Embryonic facial prominence (tissue), 1 donor: ENCODE measurements around the gene SYNE3.

ENCODE experiments used
- DNase-seq: peaks from one replicate; pipeline ENCODE4 v3.0.0-alpha.2; 2016; ENCODE audit errors: extremely low spot score

SYNE3 gene

DNA sequence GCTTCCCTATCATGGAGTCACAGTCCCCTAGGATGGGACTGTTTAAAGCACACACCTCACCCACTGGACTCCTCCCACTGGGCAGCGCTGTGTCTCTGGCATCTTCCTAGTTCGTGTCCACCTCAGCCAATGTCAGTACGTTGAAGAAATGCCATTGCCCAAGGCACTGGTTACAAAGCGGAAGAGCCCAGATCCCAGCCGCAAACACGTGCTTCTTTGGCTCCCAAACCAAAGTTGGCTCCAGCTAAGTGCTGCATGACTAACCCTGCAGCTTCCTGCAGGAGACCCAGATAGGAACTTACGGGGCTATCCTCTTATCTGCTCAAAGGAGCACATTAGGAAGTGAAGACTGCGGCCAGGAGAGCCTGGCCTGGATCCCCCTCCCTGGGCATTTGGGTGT lies 9.3 kb downstream of the SYNE3 start:
- no peak for DNase-seq

DNA sequence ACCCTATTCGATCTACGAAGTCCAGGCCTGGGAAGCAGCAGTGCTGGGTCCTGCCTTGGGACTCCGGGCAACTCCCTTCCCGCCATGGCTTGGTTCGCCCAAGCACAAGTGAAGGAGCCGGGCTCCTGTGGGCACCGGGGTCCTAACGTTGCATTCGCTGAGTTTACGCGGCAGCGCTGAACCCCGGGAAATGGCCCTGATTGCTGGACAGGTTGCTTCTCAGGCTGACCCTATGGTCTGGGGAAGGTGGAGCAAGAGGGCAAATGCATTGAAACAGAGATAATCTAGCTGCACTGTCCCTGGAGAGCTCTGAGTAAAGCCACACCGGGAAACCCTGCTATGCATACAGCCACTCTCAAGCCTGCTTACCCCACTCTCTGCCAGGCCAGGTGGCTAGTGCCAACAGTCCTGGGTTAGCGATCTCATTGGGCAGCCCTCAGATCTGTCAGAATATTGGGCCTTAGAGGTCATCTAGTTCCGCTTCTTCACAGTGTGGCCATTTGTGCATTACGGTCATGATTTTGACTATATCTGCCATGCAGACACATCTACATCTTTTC lies 11.3 kb downstream of the SYNE3 start:
- DNase-seq = no peak

DNA sequence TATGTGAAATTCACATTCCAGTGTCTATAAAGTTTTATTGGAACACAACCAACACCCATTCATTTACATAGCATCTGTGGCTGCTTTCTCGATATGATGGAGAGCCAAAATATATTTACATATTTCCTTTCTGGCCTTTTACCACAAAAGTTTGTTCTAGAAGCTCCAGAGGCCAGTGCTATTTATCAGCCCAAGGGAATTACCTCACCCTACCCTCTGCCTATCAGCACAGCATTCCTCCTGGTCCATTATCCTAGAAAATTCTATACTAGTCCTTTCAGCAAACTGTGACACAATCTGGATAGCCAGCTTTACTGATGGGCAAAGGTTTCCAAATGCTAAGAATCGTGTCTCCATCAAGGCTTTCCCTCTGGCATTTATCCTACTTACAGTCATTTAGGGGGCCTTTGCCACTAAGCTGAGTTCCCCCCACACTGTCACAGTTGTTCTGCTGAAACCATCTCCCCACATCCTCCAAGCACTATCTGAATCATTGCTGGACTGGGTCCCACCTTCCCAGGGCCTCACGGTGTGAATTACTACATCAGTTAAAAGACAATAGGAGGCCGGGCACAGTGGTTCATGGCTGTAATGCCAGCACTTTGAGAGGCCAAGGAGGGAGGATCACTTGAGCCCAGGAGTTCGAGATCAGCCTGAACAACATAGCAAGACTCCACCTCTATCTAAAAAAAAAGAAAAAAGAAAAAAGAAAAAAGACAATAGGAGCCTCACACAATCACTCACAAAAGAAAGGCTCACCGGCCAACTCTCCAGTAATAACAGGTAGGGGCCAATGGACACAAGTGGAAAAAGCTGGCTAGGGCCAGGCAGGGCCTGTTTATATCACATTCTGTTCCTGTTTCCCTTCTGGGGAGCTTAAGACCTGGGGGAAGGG lies 12.1 kb downstream of the SYNE3 start:
- no peak for DNase-seq

DNA sequence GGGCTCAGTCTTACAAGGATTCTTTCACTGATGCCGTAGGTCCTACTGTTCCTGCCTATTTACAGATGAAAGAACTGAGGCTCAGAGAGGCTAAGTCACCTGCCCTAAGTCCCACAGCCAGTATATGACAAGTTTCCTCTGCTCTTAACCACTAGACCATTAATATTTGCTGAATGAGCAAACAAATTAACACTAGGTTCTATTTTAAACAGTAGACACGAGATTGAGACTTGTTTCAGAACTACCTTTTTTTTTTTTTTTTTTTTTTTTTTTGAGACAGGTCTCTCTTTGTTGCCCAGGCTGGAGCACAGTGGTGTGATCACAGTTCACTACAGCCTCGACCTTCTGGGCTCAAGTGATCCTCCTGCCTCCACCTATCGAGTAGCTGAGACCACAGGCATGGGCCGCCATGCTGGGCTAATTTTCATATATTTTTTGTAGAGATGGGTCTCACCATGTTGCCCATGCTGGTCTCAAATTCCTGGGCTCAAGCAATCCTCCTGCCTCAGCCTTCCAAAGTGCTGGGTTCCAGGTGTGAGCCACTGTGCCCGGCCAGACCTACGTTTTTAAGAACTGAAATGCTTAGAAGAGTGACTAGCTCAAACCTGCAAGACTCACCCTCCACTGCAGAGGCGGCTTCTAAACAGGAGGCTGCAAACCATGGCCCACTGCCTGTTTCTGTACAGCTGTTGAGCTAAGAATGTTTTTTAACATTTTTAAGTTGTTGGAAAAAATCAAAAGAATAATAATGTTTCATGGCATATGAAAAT lies 12.9 kb downstream of the SYNE3 start:
- no peak for DNase-seq

DNA sequence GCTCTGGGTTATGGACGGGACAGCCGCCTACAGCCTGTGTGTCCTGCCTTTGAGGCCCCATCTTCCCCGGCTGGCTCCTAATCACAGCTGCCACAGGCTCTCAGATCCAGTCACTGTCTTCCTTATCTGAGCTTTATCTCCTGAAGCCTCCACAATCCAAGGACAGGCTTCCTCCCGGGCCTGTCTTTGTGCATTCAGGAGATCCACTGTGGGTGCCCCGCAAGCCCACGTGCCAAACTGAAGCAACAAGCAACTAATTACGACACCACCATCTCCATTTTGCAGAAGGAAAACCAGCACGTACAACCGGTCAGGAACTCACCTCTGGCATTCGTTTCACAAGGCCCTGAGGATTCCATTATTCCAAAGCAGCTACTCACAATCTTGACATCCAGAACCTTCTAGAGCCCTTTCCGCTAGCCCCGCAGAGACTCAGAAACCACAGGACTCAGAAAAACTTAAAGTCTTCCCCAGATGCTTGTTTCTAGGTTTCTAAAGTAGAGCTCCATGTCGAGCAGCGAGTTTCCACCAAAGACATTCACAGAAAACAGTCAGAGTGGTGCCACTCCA lies 14.0 kb downstream of the SYNE3 start:
- no peak for DNase-seq

DNA sequence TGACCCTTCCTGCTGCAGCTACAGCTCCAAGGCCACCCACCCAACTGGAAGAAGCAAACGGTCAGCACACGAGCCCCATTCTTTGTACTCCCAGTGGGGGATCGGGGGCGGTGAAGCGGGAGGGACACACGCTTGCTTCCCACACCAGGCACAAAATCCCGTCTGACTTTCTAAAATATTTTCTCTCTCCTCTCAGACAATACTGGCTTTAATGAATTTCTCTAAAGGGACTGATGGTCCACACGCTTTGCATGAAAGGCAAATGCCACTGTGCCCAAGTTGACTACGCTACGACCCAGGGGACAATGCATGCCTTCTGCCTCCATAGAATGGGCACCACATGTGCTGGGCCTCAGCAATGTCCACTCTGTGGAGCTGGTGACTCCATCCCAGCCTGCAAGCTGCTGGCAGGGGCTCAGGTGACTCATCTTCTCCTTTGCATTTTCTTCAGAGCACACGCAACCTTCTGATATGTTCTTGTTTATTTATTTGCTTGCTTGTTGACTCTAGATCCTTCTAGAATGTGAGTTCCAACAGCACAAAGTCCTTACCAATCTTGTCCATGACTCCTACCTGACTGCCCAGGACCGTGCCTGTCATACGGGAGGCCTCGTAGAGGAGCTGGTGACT lies 15.6 kb downstream of the SYNE3 start:
- no peak for DNase-seq

DNA sequence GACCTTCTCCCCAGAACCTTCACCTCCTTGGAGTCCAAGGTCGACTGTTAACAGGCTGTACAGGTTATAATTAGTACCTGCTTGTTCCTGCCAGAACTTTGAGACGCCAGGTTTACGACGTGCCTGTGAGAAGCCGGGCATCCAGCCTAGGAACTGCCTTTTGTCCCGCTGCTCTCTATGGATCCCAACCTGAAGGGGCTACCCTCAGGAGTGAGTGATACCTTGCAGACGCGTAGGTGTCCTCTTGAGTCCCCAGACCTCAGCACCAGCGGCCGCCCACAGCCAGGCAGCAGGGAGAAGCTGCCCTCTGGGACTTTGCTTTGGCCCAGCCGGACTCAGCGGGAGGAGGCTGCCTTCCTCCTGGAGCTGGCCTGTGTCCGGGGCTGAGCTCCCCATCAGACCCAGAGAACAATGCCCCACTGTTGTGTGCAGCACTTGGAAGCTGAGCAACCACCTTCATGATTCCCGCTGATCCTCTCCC lies 16.2 kb downstream of the SYNE3 start:
- DNase-seq = no peak

DNA sequence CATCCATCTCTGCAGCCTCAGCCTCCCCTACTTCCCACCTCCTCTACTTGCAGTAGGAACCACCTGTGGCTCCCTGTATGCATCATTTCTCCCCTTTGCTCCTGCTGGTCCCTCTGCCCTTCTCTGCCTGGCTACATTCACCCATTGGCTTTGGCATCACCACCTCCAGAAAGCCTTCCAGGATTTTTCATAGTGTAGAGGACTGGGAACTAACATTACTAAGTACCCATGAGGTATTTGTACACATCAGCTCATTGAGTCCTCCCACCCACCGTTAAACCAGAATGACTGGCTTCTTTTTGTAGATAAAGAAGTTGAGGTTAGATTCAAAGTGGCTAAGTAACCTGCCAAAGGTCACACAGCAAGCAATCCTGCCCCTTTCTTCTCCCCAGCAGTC lies 17.1 kb downstream of the SYNE3 start:
- no peak for DNase-seq

DNA sequence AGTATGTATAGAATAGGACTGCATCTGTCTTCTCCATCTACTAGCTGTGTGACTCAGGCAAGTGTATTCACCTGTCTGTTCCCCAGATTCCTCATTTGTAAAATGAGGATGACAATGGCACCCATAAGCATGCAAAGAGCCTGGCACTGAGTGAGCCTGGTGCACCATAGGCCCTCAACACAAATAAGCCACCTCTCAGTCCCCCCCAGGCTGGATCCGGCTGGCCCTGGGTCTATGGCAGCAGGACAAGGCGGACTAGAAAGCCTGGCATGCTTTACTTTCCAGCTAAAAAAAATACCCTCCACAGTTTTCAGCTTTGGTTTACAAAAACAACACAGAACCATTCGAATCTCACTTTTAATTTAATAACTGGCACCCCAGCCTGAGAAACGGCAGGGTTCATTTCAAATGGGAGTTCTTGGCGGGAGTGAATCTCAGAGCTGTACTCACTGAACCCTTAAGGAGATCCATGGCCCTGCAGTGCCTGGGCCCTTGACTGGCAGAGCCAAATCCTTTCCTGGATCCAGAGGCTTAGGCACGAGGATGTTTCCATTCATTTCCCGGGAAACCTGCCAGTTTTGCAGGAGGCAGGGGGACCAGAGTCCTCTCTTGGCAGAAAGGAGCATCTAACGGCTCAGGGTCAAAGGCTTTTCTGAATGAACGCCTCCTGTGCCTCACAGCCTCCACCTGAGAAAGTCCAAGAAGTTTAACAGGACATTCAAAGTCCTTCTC lies 17.7 kb downstream of the SYNE3 start:
- no peak for DNase-seq

DNA sequence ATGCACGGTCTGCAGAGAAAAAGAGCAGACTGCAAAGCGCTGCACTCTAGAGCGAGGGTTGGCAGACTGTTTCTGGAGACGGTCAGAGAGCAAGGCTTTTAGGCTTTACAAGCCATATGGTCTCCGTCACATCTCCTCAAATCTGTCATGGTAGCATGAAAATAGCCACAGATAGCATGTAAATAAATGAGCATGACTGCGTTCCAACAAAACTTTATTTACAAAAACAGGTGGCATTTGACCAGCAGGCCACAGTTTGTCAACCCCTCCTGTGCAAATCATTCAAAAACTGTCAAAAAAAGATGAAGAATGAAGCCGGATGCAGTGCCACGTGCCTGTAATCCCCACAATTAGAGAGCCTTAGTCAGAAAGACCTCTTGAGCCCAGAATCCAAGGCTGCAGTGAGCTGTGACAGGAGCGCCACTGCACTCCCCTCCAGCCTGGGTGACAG lies 18.9 kb downstream of the SYNE3 start:
- no peak for DNase-seq

DNA sequence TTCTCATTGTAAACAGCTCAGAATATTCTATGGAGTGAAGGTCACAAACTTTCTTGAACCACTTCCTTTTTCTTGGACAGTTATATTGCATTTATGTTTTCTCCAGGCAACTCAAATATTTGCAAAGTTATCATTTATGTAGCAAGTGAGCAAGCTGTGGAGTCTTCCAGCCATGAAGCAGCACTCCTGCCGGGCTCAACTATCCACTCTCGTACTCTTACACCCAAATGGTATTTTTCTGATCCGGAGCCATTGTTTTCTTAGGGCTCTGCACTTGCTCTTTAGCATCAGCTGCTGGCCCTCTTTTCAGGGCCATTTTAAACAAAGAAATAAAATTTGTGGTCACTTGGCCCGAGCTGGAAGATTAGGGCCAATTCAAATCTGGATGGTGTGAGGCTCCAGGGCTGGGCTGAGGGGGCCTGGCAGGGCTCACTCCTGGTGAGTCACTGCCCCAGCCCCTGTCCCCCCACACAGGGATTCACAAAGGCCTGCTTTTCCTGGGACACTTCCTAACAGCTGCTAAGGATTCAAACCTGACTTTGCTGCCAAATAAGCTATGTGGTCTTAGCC lies 19.7 kb downstream of the SYNE3 start:
- DNase-seq = no peak

DNA sequence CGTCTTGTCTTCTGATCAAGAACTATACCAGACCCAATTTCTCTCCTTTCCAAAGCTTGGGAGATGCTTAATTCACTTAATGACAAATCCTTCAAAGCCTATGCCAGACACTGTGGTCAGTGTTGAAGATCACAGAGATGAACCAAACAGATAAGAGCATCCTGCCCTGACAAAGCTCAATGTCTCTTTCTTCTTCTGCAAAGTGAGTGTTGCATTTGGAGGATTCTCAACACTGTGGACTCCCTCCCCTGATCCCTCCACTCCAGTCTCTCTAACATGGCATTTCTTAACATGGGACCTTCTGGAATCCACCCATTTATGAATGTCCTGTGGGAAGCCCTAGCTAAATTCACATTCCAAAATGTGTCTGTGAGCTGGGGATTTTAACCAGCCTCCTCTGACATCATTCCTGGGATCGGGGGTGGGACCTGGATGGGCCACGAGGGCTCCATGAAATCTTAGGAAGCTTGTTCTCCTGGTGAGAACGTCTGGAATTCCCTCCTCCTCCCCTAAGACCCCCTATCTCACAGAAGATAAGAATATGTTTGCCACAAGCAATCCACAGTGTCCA lies 20.3 kb downstream of the SYNE3 start:
- no peak for DNase-seq

DNA sequence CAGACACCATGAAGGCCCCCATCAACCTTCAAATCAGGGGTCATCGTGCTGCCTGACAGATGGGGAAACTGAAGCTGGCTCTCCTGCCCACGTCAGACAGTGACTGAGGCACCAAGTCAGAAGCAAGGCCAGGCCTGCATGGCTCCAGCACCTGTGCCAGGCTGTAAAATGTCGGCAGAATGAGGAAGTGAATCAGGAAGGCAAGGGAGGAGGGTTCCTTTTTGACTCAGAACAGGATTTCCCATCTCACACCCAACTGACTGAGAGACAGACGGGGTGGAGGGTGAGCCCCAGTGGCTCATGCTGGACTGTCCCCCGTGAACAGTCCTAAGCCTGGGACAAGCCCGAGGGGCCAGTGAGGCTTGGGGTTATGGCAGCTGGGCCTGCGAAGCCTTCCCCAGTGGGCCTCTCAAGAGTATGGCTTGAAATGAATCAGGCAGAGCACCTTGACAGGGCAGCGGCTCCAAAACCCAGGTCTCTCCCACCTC lies 20.9 kb downstream of the SYNE3 start:
- no peak for DNase-seq

DNA sequence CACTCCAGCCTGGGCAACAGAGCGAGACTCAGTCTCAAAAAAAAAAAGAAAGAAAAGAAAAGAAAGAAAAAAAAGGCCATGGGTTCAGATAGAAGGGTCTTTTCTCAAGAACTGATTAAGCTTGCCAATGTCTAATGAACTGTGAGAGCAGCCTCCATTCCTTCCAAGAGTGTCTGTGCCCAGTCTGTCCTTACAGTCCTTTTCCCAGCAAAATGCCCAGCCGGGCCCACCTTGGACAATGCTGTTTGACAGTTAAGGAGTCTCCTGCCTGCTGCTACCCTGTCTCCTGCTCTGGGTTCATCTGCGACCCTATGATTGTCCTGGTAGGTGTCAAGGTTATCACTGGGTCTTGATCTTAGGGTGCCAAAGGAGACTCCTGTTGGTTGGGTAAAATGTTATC lies 21.4 kb downstream of the SYNE3 start:
- DNase-seq = no peak

DNA sequence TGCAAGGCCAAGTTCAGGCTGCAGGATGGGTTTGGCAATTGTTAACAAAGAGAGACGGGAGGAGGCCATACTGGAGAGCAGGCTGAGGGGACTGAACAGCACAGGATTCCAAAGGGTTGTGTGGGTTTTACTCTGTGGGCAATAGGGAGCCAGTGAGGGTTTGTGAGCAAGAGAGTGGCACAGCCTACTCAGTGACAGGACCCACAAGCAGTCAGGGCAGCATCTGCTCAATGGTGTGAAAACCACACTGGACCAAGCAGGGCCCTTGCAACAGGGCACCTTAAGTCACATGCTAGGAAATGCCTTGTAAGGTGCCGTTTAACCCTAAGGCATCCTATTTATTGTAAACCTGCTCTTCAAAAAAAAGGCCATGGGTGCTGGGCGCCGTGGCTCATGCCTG lies 22.0 kb downstream of the SYNE3 start:
- no peak for DNase-seq

DNA sequence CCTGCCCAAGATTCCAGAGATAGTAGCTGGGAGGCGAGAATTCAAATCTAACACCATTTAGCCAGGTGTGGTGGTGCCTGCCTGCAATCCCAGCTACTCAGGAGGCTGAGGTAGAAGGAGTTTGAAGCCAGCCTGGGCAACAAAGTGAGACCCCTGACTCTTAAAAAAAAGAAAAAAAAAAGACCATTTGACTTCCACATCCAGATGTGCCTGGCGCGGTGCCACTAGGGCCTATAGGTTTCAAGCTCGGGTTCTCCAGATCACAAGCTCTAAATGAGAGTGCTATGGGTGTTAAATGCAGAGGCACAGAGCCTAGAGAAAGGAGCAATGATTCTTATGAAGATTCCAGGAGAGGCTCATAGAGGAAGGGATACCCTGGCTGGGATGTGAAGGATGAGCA lies 22.5 kb downstream of the SYNE3 start:
- DNase-seq = no peak

DNA sequence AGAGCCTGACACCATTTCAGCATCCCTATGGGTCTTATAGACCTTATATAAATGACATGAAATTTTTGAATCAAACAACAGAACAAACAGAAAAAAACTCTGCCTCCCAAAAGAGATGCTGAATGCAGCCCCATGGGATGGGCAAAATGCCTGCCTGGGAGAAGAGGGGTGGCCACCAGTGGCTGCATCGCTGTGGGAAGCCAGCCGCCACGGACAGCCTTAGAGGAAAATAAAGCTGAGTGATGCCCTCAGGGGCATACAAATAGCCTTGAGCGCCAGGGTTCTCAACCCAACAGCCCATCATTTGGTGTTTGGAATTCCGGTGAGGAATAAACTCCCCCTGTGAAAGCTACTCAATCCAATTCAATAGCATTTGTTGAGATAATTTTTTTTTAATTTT lies 22.9 kb downstream of the SYNE3 start:
- no peak for DNase-seq

DNA sequence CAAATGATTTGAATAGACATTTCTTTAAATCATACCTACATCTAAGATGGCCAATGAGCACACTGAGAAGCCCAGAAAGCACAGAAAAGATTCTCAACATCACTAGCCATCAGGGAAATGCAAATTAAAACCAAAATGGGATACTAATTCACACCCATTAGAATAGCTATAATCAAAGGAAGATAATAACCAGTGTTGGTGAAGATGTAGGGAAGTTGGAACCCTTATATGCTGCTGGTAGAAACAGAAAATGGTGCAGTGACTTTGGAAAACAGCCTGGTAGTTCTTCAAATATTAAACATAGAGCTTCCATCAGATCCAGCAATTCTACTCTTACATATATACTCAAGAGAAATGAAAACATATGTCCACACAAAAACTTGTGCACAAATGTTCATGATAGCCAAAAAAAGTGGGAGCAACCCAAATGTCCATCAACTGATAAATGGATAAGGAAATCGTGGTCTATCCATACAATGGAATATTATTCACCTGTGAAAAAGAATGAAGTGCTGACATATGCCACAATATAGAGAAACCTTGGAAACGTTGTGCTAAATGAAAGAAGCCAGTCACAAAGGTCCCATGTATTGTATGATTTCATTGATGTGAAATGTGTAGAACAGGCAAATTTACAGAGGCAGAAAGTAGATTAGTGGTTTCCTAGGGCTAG lies 24.4 kb downstream of the SYNE3 start:
- DNase-seq = no peak

DNA sequence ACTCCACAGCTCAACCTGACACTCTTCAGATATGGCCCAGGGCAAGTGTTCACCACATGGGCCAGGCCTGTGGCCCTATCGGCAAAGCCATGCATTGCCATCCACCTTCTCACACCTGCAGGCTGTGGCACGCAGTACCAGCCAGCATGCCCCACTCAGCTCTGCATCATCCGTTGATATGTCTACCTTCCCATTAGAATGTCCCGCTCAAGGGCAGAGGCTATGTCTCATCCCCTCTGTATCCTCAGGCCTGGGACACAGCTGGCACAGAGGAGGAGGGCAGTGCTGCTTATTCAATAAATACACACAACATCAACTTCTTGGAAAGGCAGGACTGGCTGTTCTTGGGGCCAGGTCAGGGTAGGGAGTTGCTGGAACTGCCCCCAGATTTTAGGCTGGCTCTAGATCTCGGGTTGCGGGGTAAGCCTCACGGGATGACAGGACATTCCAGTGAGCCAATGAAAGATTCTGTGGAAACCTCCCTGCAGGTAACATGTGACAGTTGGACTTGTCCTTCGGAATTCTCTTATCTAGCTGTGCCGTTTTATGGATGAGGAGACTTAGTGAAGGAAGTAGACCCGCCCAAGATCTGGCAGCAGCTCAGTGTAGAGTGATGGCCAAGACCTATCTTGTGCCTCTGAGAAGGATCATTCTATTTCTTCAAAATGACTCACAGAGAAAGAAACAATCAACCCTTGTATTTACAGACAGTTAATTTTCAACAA lies 25.6 kb downstream of the SYNE3 start:
- DNase-seq = no peak
